GM12891 (cell line): Measurements from ENCODE around the gene TRIP6.

Experiments used
- PAX5 ChIP-seq: IDR thresholded peaks from 2 replicates; pipeline ENCODE4 v1.6.1; 2011; ENCODE audit warnings: low read length, moderate library complexity, mild to moderate bottlenecking; ENCODE audit not compliant: insufficient read depth, severe bottlenecking
- POLR2A ChIP-seq: IDR thresholded peaks from 2 replicates; pipeline ENCODE4 v1.6.1; 2011; ENCODE audit warnings: low read depth, low read length, control low read depth
- POLR2AphosphoS5 ChIP-seq: IDR thresholded peaks from 2 replicates; pipeline ENCODE4 v1.6.1; 2011; ENCODE audit warnings: low read depth, low read length, control low read depth
- SPI1 ChIP-seq: IDR thresholded peaks from 2 replicates; pipeline ENCODE4 v1.6.1; 2011; ENCODE audit warnings: low read depth, low read length, control low read depth
- TAF1 ChIP-seq: IDR thresholded peaks from 2 replicates; pipeline ENCODE4 v1.6.1; 2011; ENCODE audit warnings: low read depth, low read length, control low read depth

GRCh38 chr7:100884736-100885439, 17.7 kb downstream of the TRIP6 start:
- TF ChIP-seq POLR2AphosphoS5 (no peak; the same call in 1 of the 2 replicates), TAF1 (no peak), POLR2A (no peak), PAX5 (no peak), SPI1 (no peak)
